ENCODE results near the gene RPL29. TPM values are rescaled to one million over a fixed set of nuclear protein-coding genes. Genes with fewer than 3 reads are reported as not detected.

The RPL29 gene
- polyA plus RNA-seq, 1 donor, result 2,526 TPM

GRCh38 chr3:51945926-51946705 lies 49.6 kb downstream of the RPL29 start:
- Histone ChIP-seq H3K9me3 (ENCODE audit: control insufficient read depth, low read depth, low read length) (no peaks in the 10 kb centered on the region), H3K36me3 (ENCODE audit: control insufficient read depth, insufficient read depth, low read length) (peaks cover 2% of the 10 kb centered on the region), H3K4me3 (ENCODE audit: low read length) (no peak overlapping the region), H3K27ac (ENCODE audit: low read length) (no peak overlapping the region), H3K4me1 (ENCODE audit: control insufficient read depth, insufficient read depth, low read length) (peaks cover 11% of the 10 kb centered on the region), H3K27me3 (ENCODE audit: control insufficient read depth, insufficient read depth, low read length) (no peaks in the 10 kb centered on the region)
- DNase-seq, result no peak
- WGBS (ENCODE audit: insufficient coverage, low lambda C conversion rate), result no CpG with 5 or more reads among the region's 14 CpGs

GRCh38 chr3:51945031-51945840 lies 50.5 kb downstream of the RPL29 start:
- peaks cover 2% of the 10 kb centered on the region for H3K36me3 ChIP-seq (ENCODE audit: control insufficient read depth, insufficient read depth, low read length)
- no peak for DNase-seq
- no CpG with 5 or more reads among the region's 18 CpGs for WGBS (ENCODE audit: insufficient coverage, low lambda C conversion rate)
- no peak overlapping the region for H3K27ac ChIP-seq (ENCODE audit: low read length)
- H3K9me3 ChIP-seq (ENCODE audit: control insufficient read depth, low read depth, low read length), result no peaks in the 10 kb centered on the region
- no peak overlapping the region for H3K4me3 ChIP-seq (ENCODE audit: low read length)
- peaks cover 13% of the 10 kb centered on the region for H3K4me1 ChIP-seq (ENCODE audit: control insufficient read depth, insufficient read depth, low read length)
- no peaks in the 10 kb centered on the region for H3K27me3 ChIP-seq (ENCODE audit: control insufficient read depth, insufficient read depth, low read length)

- WGBS (ENCODE audit: insufficient coverage, low lambda C conversion rate), result 83% methylated on average over 1 of the region's 11 CpGs
- Histone ChIP-seq H3K9me3 (ENCODE audit: control insufficient read depth, low read depth, low read length) (no peaks in the 10 kb centered on the region), H3K4me1 (ENCODE audit: control insufficient read depth, insufficient read depth, low read length) (peaks cover 14% of the 10 kb centered on the region), H3K27ac (ENCODE audit: low read length) (no peak overlapping the region), H3K27me3 (ENCODE audit: control insufficient read depth, insufficient read depth, low read length) (no peaks in the 10 kb centered on the region), H3K4me3 (ENCODE audit: low read length) (no peak overlapping the region), H3K36me3 (ENCODE audit: control insufficient read depth, insufficient read depth, low read length) (peaks cover 2% of the 10 kb centered on the region)
- no peak for DNase-seq
These were observed 51.2 kb downstream of the RPL29 start for GRCh38 chr3:51944451-51945021.

Other genes with a start within 250 kb of the RPL29 start
- gene IQCF6, start 216.7 kb downstream of the RPL29 start, polyA plus RNA-seq, result not detected
- not detected for gene IQCF2, start 134.3 kb downstream of the RPL29 start, polyA plus RNA-seq
- gene IQCF5, start 120.3 kb downstream of the RPL29 start, polyA plus RNA-seq, result not detected
- not detected for gene IQCF1, start 92.5 kb downstream of the RPL29 start, polyA plus RNA-seq
- gene RRP9, start 54.0 kb downstream of the RPL29 start, polyA plus RNA-seq, result 17.8 TPM
- 17.1 TPM for gene PARP3, start 53.5 kb downstream of the RPL29 start, polyA plus RNA-seq
- gene GPR62, start 40.5 kb downstream of the RPL29 start, polyA plus RNA-seq, result 0.18 TPM
- 48.8 TPM for gene PCBP4, start 28.4 kb downstream of the RPL29 start, polyA plus RNA-seq
- gene ABHD14B, start 21.8 kb downstream of the RPL29 start, polyA plus RNA-seq, result 101 TPM
- gene ABHD14A, start 20.8 kb downstream of the RPL29 start, polyA plus RNA-seq, result 14.1 TPM
- 269 TPM for gene ACY1, start 12.4 kb downstream of the RPL29 start, polyA plus RNA-seq
- gene DUSP7, start 60.7 kb upstream of the RPL29 start, polyA plus RNA-seq, result 9.6 TPM
- gene POC1A, start 158.5 kb upstream of the RPL29 start, polyA plus RNA-seq, result 5.9 TPM
- gene ALAS1, start 202.3 kb upstream of the RPL29 start, polyA plus RNA-seq, result 37.2 TPM
- 0.37 TPM for gene TLR9, start 229.8 kb upstream of the RPL29 start, polyA plus RNA-seq
- 19.9 TPM for gene TWF2, start 243.3 kb upstream of the RPL29 start, polyA plus RNA-seq
- gene PPM1M, start 249.9 kb upstream of the RPL29 start, polyA plus RNA-seq, result 11.0 TPM